Amniotic epithelial cell (primary cell): Measurements from ENCODE around the gene CXCR6.

Source experiments
- DNase-seq: peaks from one replicate; pipeline ENCODE4 v3.0.0-alpha.2; 2010; ENCODE audit warnings: low read depth

The CXCR6 gene

DNA sequence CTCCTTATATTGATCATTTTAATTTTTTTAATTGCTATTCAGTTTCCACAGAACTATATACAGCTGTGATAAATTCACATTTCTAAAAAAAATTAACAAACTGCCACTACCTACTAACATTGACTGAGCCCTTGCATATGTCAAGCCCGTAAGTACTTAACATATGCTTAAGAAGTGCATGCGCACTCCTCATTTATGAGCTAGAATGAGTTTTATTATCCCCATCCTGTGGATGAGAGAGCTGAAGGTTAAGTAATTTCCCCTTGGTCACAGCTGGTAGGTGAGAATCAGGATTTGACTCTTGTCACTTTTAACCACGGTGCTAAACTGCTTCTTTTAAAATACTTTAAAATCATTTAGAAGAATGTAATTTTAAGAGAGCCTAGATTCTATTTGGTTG is 25.9 kb downstream of the CXCR6 start:
- no peak for DNase-seq

DNA sequence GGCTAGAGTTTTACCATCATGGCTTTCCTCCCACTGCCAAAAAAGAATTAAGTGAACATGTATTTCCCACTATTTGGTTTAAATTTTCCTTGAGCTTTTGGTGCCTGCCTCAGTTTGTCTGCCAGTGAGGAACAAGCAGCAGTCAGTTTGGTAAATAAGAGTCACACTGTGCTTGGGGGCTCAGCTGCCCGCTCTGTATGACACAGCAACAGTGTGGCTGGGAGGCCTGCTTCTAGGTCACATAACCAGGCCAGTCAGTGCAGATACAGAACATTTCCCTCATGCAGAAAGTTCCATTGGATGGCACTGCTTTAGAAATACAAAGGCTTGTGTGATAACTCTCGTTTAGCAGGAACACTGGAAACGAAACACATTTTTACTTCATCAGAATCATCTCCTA is 26.7 kb downstream of the CXCR6 start:
- DNase-seq = no peak

DNA sequence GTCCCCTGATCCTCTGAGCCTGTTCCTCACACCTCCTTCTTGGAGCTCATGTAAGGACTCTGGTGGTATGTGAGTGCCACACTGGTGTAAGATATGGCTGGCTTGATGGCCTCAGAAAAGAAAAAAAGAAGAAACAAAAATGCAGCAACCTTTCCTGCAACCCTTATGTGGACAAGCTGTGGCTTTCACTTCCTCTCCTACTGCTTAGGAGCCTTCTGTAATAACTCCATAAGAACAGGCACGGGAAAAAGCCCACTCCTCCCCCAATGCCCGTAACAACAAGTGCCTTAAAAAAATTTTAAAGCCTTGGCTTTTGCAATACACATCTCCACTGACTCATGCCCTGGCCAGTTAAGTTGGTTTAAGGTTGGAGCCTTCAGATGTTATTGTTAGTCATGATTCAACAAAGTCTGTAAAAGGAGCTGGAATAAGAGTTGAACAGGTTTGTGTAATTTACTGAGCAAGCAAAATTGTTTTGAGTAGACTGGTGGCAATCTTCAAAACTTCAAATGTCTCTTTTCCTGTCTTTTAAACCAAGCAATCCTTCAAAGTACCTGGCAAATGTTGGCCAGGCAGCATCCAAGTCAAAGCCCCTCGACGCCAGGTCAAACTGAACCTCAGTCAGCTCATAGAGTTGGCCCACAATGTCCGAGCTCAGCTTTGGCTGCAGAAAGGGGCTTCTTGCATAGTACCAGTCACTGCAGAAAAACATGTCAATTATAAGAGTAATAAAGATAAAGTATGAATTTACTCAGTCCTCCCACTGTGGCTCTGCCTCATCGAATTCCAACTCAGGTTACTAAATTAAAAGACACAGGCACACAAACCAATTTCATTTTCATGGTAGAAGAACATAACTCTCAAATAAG is 29.5 kb downstream of the CXCR6 start:
- DNase-seq = peak; percentile 97

DNA sequence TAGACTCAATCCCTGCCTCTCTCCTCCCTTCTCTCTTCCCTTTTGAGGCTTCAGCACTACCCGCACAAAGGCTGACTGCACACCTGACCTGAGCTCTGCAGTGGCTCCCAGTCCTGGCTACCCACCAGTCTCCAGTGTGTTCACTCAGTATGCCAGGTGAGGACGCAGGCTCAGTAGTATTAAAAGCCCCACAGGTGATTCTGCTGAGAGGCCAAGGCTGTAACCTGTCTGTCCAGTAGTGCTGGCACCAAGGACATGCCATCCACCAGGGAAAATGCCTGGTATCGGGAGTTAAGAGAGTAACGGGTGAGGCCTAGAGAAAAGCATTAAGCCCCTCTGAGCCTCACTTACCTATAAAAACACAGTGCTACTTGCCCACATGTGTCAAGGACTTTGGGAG is 31.4 kb downstream of the CXCR6 start:
- DNase-seq = no peak

GRCh38 chr3:45975686-45976085 is 32.4 kb downstream of the CXCR6 start:
- DNase-seq = no peak

GRCh38 chr3:45976191-45977091 is 33.2 kb downstream of the CXCR6 start:
- DNase-seq = no peak

- no peak for DNase-seq
Observed at GRCh38 chr3:45978006-45978761, 34.9 kb downstream of the CXCR6 start.

DNA sequence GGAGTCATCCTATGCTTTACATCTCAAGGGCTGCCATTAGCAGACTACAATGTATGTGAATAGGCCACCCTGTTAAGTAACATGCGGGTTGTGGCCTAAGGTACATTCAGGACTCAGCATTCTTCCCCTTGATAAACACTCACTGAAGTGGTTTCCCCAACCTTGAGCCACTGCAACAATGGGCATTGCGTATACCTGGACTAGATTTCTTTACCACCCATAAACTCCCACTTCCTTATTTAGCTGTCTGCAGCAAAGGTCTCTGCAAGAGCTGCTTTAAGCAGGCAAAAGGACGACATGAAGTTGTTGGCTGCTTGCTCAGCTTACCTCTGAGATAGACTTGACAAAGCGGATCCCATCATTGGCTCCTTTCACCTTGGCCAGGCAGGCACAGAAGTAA is 36.1 kb downstream of the CXCR6 start:
- no peak for DNase-seq

DNA sequence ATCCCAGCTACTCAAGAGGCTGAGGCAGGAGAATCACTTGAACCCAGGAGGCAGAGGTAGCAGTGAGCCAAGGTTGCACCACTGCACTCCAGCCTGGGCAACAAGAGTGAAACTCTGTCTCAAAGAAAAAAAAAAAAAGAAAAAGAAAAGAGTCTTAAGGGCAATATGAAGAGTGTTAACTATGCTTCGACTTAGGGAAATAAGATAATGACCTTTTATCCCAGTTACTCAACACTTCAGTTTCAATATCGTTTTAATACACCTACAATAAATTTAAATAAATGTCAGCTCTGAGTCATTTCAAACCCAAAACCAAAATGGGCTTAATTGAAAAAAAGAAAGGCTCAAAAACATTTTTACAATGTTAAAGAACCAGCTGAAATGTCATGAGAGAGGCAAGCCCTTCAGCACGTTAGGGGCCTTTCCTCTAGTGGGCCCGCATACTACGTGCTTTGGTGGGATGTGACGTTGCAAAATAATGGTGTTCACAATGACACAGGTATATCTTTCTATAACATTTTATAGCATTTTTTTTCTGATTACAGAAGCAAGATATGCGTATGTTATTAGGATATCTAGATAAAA is 37.1 kb downstream of the CXCR6 start:
- DNase-seq = no peak

DNA sequence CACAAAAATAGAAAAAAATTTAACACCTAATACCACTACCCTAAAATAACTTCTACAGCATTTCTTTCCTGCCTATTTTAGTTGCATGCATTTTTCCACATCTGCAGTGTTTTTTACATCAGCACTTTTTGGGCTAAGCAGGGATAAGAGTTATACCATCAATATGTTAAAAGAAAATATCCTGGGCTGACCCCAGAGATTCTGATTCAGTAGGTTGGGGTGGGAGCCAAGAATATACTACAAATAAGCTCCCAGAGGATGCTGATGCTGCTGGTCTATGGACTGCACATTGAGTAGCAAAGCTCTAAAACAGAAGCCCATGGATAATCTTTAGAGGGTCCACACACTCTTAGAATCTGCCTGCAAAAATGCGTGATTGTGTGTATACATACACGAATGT is 37.6 kb downstream of the CXCR6 start:
- no peak for DNase-seq

- DNase-seq = peak; percentile 84
Observed at GRCh38 chr3:45981346-45982074, 38.2 kb downstream of the CXCR6 start.

- DNase-seq = no peak
Observed at GRCh38 chr3:45983770-45984169, 40.5 kb downstream of the CXCR6 start.

GRCh38 chr3:45984331-45985312 is 41.4 kb downstream of the CXCR6 start:
- DNase-seq = peak; percentile 39

DNA sequence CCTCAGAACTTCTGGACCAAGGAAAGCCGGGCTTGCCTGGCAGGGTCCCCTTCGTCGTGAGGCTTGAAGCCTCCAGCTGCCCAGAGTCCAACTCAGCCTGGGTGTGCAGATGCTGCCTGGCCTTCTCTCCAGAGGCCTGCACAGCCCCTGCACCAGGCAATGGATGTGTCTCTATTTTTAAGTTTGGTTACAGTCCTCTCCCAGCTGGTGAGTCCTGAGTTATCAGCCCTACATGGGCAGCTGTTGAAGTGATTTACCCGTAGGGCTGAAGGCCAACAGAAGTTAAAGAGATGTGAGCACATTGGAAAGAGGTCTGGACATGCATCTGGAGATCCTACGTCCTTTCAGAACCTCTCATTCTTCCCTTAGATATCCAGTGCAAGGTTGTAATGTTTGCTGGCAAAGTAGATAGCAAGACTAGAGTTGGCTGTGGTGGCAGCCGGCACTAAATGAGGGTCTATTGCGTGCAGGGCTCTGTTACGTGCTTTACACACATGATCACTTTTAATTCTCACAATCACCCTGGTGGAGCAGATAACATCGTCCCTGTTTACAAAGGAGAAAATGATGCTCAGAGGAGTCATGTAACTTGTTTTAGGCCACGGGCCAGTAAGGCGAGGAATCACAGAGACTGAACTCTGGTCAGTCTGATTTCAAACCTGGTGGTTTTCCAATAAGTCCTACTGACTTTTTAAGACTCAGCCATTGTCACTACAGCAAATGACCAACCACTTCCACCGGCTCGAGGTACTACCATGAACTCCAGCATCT is 42.5 kb downstream of the CXCR6 start:
- DNase-seq = no peak

DNA sequence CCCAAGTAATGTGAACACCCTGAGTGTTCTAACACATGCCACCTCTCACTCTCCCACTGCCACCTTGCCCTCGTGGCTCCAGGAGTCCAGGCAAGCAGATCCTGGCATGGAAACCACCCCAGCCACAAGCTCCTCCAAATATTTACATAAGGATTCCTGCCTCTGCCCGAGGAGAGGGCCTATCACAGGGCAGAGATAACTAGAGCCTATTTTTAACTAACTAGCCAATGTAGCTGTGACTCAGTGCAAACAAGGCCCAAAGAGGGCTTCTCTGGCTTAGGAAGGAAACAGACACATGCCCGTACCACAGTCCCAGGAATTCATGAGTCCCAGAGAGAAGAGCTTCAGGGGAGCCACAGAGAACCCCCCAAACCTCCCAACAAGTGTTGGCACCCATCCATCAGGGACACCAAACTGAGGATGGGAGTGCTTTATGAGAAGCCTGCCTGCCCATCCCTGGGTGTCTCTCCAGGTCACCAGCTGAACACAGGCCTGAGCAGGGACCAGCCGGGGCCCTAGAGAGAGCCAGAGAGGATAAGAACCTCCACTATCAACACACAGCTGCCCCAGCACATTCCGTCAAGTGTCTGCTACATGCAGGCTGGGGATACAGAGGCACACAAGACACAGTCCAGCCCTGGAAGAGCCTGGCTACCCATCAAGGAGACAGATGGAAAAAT is 43.2 kb downstream of the CXCR6 start:
- peak; percentile 84 for DNase-seq

DNA sequence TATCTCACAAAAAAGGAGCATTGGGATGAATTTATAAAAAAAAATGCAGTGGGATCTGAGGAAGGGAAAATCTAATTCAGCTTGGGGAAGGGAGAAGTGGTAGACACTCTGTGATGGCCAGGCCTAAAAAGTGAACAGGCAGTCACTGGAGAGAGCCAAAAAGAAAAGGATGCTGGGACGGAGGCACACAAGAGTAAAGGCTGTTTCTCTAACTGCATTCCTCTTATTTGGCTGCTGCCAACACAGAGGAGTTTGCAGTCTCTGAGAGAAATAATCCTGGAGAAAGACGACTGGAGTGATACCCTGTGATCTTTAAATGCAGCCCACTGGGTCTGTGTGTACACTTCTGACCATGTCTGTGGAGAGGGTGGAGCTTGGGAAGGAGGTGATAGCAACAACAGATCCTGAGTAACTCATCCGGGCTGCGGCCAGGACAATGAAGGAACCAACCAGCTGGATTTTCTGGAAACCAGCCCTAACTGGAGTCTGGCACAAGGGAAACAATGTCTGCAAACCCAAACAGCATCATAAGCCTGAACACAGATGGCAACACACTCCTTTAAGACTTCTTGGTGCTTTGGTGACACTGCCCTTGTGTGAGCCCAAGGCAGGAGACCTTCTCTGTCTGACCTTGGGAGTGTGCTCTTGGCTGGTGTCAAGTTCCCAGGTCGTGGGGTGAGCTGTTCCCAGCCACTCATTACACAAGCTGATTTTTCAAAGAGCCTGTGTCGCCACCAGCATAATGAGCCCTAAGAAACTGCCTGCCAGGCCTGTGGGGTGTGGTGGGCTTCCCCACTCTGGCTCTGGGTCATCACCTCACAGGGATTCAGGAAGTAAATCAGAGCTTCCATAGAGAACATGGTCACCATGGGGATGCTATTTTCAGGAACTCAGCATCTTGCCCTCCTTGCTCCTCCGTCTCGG is 44.4 kb downstream of the CXCR6 start:
- DNase-seq = peak; percentile 66

DNA sequence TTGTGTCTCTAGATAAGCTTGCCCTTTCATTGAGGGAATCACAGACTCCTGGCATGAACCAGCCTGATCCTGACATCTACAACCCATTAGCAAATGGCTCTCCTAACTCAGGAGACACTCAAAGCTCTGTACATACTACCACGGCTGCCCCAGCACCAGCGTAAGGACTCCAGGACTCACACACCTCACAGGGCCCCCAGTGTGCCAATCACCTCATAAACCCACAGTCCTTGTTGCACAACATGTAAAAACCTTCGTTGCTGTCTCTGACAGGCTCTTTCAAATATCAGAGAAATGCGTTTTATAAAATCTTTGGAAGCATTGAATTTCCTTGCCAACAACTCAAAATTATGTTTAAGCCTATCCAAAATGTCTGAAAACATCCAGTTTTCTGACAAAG is 45.1 kb downstream of the CXCR6 start:
- DNase-seq = peak; percentile 76

DNA sequence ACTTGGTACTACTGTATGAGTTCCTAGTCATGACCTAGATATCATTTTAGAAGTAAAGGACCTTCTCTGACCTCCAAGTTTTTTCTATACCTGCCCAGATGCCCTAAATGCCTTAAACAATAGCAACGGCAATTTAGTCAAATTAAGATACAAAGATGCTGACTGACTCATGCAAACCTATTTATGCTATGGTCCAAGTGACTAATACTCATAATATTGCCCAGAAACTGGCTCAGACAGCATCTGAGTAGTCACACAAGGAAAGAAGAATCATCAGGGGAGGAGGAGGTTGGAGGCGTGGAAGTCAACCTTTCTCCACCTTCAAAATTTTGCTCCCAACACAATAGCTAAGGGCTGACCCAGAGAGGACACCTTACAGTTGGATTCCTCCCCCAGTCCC is 45.5 kb downstream of the CXCR6 start:
- DNase-seq = peak; percentile 88
